ENCODE results near the gene EHD1. TPM values are rescaled to one million over a fixed set of nuclear protein-coding genes. Genes with fewer than 3 reads are reported as not detected.

The EHD1 gene
- total and polyA plus RNA-seq, 9 donors: 46.1 to 117 (median 87.0) TPM

DNA sequence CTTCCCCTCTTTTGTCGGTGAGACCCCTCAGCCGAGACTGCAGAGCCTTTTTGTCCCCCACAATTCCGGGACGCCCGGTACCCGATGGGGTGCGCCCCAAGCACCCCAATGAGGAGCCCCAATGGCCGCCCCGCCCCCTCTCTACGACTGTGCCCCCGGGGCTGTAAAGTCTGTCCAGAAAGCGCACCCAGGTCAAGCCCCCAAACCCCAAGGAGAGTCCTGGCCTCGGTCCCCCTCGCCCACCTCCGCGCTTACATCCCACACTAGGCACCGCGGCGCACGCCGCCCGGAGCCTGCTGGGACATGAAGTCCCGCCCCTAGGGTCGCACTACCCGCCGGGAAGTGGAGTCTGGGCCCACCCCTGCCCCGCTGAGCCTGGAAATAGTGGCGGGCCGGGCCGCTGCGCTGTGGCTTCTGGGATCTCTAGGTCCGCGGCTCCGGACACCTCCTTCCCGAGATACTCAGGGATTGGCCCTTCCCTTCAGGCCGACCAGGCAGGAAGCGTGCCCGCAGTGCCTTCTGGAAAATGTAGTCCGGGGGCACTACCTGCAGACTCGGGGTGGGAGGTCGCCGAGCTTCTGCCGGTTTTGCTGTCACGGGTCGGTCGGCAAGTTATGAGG, 68.0 kb downstream of the EHD1 start, which contains the start of gene MEN1:
TSS of gene MEN1 (minus strand) at position 281 of the 620 bp plus-strand sequence. CDS start 442 bp downstream, outside the sequence.
- peak; percentile 99 for DNase-seq
- Histone ChIP-seq H3K4me3 (ENCODE audit: low read length) (peak within 1 kb of the TSS; percentile 98), H3K9me3 (replicated peaks; ENCODE audit: control insufficient read depth, low read depth, low read length) (no peaks in the 10 kb centered on the region), H3K27me3 (ENCODE audit: control insufficient read depth, insufficient read depth, low read length) (no peaks in the 10 kb centered on the region), H3K36me3 (ENCODE audit: control insufficient read depth, insufficient read depth, low read length) (peaks cover 30% of the 10 kb centered on the region), H3K4me1 (ENCODE audit: control insufficient read depth, insufficient read depth, low read length) (peaks cover 9% of the 10 kb centered on the region), H3K27ac (ENCODE audit: low read length) (peak within 1 kb of the TSS; percentile 76)
- WGBS (ENCODE audit: insufficient coverage): 0% methylated on average over 46 of the region's 46 CpGs

- WGBS (ENCODE audit: insufficient coverage): 2% methylated on average over 42 of the region's 44 CpGs
- Histone ChIP-seq H3K36me3 (ENCODE audit: control insufficient read depth, insufficient read depth, low read length) (peaks cover 35% of the 10 kb centered on the region), H3K27me3 (ENCODE audit: control insufficient read depth, insufficient read depth, low read length) (no peaks in the 10 kb centered on the region), H3K4me1 (ENCODE audit: control insufficient read depth, insufficient read depth, low read length) (peaks cover 9% of the 10 kb centered on the region), H3K4me3 (ENCODE audit: low read length) (peak overlapping the region; percentile 98), H3K27ac (ENCODE audit: low read length) (peak overlapping the region; percentile 76), H3K9me3 (replicated peaks; ENCODE audit: control insufficient read depth, low read depth, low read length) (no peaks in the 10 kb centered on the region)
- no peak for DNase-seq
Observed at GRCh38 chr11:64809781-64810241, 68.6 kb downstream of the EHD1 start.

- H3K4me3 ChIP-seq (ENCODE audit: low read length): no peak overlapping the region
- no peaks in the 10 kb centered on the region for H3K27me3 ChIP-seq (ENCODE audit: control insufficient read depth, insufficient read depth, low read length)
- no peaks in the 10 kb centered on the region for H3K9me3 ChIP-seq (replicated peaks; ENCODE audit: control insufficient read depth, low read depth, low read length)
- no peak for DNase-seq
- peaks cover 38% of the 10 kb centered on the region for H3K4me1 ChIP-seq (ENCODE audit: control insufficient read depth, insufficient read depth, low read length)
- peaks cover 42% of the 10 kb centered on the region for H3K36me3 ChIP-seq (ENCODE audit: control insufficient read depth, insufficient read depth, low read length)
- no peak overlapping the region for H3K27ac ChIP-seq (ENCODE audit: low read length)
- WGBS (ENCODE audit: insufficient coverage): 90% methylated on average over 9 of the region's 9 CpGs
Observed at GRCh38 chr11:64805481-64805880, 72.9 kb downstream of the EHD1 start.

DNA sequence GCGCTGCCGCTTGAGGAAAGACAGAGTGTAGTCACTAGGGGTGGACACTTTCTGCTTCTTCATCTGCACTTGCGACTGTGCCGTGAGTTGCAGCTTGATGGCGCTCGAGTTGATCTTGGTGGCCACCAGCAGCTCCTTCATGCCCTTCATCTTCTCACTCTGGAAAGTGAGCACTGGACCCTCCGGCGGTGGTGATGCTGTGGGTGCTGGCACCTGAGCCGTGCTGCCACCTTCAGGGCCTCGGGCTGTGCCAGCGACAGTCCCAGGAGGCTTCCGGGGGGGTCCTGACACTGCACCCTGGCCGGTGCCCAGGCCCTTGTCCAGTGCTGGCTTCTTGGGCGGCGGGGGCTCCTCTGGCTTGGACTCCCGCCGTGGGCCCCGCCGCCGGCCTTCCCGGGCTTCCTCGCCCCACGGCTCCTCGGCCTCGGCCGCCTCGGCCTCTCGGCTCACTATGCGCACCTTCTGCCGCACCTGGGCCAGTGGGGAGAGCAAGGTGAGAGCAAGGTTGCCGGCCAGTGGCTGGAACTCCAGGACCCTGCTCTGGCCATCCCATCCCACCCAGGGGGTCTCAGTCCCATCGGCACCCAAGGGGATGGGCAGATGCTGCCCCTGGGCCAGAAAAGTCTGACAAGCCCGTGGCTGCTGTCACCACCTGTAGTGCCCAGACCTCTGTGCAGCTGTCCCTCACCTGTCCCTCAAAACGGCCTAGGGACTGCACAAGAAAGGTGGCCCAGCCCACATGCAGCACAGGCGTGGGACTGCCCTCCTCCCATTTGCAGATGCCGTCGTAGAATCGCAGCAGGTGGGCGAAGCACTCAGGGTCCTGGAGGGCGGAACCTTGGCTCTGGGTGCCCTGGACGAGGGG, 73.8 kb downstream of the EHD1 start:
- Histone ChIP-seq H3K36me3 (ENCODE audit: control insufficient read depth, insufficient read depth, low read length) (peaks cover 42% of the 10 kb centered on the region), H3K4me3 (ENCODE audit: low read length) (no peak overlapping the region), H3K9me3 (replicated peaks; ENCODE audit: control insufficient read depth, low read depth, low read length) (no peaks in the 10 kb centered on the region), H3K4me1 (ENCODE audit: control insufficient read depth, insufficient read depth, low read length) (peaks cover 44% of the 10 kb centered on the region), H3K27ac (ENCODE audit: low read length) (peak overlapping the region; percentile 89), H3K27me3 (ENCODE audit: control insufficient read depth, insufficient read depth, low read length) (no peaks in the 10 kb centered on the region)
- WGBS (ENCODE audit: insufficient coverage): 84% methylated on average over 22 of the region's 41 CpGs
- no peak for DNase-seq

DNA sequence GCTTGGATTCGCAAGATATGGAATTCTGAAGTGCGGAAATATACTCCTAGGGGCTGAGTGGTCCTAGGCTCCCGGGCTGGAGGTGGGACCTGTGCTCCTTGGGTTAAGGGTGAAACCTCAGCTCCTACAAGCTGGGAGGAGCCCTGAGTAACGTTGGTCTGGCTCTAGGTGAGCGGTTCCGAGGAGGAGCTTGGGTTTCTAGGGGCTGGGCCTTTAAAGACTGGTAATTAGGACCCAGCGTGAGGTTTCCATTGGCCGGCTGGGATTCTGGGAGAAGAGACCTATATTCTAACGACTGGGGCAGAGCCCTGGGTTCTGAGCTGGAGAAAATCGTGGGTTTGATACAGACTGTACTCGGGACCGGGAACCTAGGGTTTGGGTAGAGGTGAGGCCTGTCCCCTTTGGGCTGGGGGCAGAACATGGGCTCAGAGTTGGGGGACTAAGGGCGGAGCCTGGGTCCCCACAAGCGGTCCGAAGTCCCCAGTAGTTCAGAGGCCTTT, 74.5 kb downstream of the EHD1 start:
- H3K27me3 ChIP-seq (ENCODE audit: control insufficient read depth, insufficient read depth, low read length): no peaks in the 10 kb centered on the region
- no peaks in the 10 kb centered on the region for H3K9me3 ChIP-seq (replicated peaks; ENCODE audit: control insufficient read depth, low read depth, low read length)
- DNase-seq: no peak
- peak overlapping the region; percentile 63 for H3K4me3 ChIP-seq (ENCODE audit: low read length)
- H3K36me3 ChIP-seq (ENCODE audit: control insufficient read depth, insufficient read depth, low read length): peaks cover 42% of the 10 kb centered on the region
- peak overlapping the region; percentile 89 for H3K27ac ChIP-seq (ENCODE audit: low read length)
- WGBS (ENCODE audit: insufficient coverage): 33% methylated on average over 13 of the region's 15 CpGs
- peaks cover 37% of the 10 kb centered on the region for H3K4me1 ChIP-seq (ENCODE audit: control insufficient read depth, insufficient read depth, low read length)

- Histone ChIP-seq H3K27ac (ENCODE audit: low read length) (peak within 1 kb of the TSS; percentile 89), H3K9me3 (replicated peaks; ENCODE audit: control insufficient read depth, low read depth, low read length) (no peaks in the 10 kb centered on the region), H3K4me3 (ENCODE audit: low read length) (peak within 1 kb of the TSS; percentile 63), H3K27me3 (ENCODE audit: control insufficient read depth, insufficient read depth, low read length) (no peaks in the 10 kb centered on the region), H3K36me3 (ENCODE audit: control insufficient read depth, insufficient read depth, low read length) (peaks cover 43% of the 10 kb centered on the region), H3K4me1 (ENCODE audit: control insufficient read depth, insufficient read depth, low read length) (peaks cover 37% of the 10 kb centered on the region)
- WGBS (ENCODE audit: insufficient coverage): 0% methylated on average over 24 of the region's 58 CpGs
- peak; percentile 94 for DNase-seq
Observed at GRCh38 chr11:64803158-64803845, 75.1 kb downstream of the EHD1 start, which contains the start of gene MAP4K2. TSS of gene MAP4K2 (minus strand) at chr11:64803214. CDS start at chr11:64803149, 65 bp downstream.

- Histone ChIP-seq H3K27me3 (ENCODE audit: control insufficient read depth, insufficient read depth, low read length) (no peaks in the 10 kb centered on the region), H3K27ac (ENCODE audit: low read length) (peak overlapping the region; percentile 59), H3K4me1 (ENCODE audit: control insufficient read depth, insufficient read depth, low read length) (peaks cover 37% of the 10 kb centered on the region), H3K36me3 (ENCODE audit: control insufficient read depth, insufficient read depth, low read length) (peaks cover 38% of the 10 kb centered on the region), H3K9me3 (replicated peaks; ENCODE audit: control insufficient read depth, low read depth, low read length) (no peaks in the 10 kb centered on the region), H3K4me3 (ENCODE audit: low read length) (peak overlapping the region; percentile 46)
- WGBS (ENCODE audit: insufficient coverage): 9% methylated on average over 53 of the region's 54 CpGs
- no peak for DNase-seq
Observed at GRCh38 chr11:64802370-64803157, 75.9 kb downstream of the EHD1 start.

All from muscle of leg (tissue), 11 donors.